Measurements from ENCODE around the gene ATXN10.
"Not testable (repeated sequence)": the region's sequence is repeated elsewhere in the genome, so short reads cannot be mapped to it uniquely, and the experiment has no call there.

Gene ATXN10, protein sequence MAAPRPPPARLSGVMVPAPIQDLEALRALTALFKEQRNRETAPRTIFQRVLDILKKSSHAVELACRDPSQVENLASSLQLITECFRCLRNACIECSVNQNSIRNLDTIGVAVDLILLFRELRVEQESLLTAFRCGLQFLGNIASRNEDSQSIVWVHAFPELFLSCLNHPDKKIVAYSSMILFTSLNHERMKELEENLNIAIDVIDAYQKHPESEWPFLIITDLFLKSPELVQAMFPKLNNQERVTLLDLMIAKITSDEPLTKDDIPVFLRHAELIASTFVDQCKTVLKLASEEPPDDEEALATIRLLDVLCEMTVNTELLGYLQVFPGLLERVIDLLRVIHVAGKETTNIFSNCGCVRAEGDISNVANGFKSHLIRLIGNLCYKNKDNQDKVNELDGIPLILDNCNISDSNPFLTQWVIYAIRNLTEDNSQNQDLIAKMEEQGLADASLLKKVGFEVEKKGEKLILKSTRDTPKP

DNA sequence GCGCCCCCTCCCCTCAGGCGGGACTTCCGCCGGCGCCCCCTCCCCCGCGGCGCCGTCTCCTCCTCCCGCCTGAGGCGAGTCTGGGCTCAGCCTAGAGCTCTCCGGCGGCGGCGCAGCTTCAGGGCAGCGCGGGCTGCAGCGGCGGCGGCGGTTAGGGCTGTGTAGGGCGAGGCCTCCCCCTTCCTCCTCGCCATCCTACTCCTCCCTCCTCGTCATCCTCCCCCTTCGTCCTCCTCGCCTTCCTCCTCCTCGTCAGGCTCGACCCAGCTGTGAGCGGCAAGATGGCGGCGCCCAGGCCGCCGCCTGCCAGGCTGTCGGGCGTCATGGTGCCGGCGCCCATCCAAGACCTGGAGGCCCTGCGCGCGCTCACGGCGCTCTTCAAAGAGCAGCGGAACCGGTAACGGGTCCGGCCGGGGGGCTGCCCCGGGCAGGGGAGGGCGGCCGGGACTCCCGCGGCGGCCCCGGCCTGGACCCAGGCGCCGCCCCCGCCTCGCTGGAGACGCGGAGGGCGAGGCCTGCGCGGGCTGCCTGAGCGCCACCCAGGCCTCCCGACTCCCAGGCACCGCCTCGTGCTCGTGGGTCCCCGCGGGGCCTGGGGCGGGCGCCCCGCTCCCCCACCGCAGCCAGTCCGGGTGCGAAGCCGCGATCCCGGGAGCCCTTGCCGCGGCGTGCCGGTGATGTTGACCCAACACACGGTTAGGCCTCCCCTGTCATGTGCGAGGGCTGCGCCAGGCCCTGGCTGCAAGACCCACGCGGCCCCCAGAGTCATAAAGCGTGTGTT, at the start of gene ATXN10:
Gene ATXN10 (plus strand): TSS at position 52 of the 781 bp plus-strand sequence. CDS start 230 bp downstream, at position 282.
- peak; percentile 16 to 41 for DNase-seq (ENCODE audit: low read depth in 2 of 2)

GRCh38 chr22:45621836-45622600, 49.6 kb upstream of the ATXN10 start:
- no peak for DNase-seq (ENCODE audit: low read depth in 2 of 2)

DNA sequence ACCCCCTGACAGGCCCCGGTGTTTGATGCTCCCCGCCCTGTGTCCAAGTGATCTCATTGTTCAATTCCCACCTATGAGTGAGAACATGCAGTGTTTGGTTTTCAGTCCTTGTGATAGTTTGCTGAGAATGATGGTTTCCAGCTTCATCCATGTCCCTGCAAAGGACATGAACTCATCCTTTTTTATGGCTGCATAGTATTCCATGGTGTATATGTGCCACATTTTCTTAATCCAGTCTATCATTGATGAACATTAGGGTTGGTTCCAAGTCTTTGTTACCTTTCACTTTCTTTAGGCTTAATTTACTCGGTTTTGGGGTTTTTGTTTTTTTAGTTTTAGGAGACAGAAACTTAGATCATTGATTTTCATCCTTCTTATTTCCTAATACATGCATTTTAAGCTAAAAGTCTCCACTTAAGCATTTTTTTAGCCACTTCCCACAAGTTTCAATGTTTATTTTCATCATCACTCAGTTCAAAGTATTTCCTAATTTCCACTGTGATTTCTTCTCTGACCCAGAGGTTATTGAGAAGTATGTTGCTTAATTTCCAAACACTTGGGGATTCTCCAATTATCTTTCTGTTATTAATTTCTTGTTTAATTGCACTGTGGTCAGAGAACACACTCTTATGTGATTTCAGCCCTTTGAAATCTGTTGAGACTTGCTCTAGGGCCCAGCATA, 48.0 kb upstream of the ATXN10 start:
- DNase-seq (ENCODE audit: low read depth in 2 of 2), result not testable (repeated sequence)

GRCh38 chr22:45626198-45626651, 45.4 kb upstream of the ATXN10 start:
- DNase-seq (ENCODE audit: low read depth in 2 of 2), result no peak

GRCh38 chr22:45627489-45628233, 44.0 kb upstream of the ATXN10 start:
- no peak for DNase-seq (ENCODE audit: low read depth in 2 of 2)

GRCh38 chr22:45628515-45628914, 43.1 kb upstream of the ATXN10 start:
- DNase-seq (ENCODE audit: low read depth in 2 of 2), result no peak

DNA sequence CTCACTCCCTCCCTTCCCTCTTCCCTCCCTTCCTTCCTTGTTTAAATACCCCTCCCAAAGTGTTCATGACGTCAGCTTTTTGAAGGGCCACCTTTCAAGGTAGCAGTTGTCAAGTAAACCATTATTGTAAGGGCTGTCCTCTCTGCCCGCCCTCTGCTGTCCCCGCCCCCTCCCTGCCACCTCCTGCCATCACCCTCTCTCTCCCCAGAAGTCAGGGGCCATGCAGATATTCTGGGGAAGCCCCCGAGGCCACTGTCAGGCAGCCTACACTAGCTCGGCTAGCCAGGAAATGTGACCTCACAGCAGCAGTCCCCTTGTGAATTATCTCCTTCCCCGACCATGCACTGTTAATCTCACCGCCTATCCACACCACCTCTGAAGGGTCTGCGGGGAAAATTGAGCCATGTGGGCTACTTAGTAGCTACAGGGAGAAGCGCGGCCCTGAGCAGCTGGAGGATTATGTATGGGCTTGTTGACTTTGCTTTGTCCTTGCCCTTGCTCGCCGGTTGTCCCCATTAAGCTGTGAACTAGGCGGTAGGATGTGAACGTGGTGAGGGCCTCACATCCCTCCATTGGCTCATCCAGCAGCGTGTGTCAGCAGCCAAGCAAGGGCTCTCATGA, 42.1 kb upstream of the ATXN10 start:
- no peak for DNase-seq (ENCODE audit: low read depth in 2 of 2)

- DNase-seq (ENCODE audit: low read depth in 2 of 2), result no peak
Measured at GRCh38 chr22:45630436-45630835, 41.2 kb upstream of the ATXN10 start.

- no peak for DNase-seq (ENCODE audit: low read depth in 2 of 2)
Measured at GRCh38 chr22:45631140-45631840, 40.3 kb upstream of the ATXN10 start.

DNA sequence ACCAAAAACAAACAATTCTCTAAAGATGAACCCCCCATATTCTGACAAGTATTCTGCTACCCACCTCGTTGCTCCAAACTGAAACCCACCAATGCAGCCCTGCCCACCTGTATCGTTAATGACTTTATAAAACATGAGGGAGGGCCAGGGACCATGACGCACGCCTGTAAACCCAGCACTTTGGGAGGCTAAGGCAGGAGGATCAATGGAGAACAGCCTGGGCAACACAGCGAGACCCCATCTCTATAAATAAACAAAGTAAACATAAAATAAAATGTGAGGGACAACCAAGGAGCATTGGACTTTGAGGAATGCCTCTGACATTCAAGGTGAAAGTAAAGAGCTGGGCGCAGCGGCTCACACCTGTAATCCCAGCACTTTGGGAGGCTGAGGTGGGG, 39.8 kb upstream of the ATXN10 start:
- no peak for DNase-seq (ENCODE audit: low read depth in 2 of 2)

DNA sequence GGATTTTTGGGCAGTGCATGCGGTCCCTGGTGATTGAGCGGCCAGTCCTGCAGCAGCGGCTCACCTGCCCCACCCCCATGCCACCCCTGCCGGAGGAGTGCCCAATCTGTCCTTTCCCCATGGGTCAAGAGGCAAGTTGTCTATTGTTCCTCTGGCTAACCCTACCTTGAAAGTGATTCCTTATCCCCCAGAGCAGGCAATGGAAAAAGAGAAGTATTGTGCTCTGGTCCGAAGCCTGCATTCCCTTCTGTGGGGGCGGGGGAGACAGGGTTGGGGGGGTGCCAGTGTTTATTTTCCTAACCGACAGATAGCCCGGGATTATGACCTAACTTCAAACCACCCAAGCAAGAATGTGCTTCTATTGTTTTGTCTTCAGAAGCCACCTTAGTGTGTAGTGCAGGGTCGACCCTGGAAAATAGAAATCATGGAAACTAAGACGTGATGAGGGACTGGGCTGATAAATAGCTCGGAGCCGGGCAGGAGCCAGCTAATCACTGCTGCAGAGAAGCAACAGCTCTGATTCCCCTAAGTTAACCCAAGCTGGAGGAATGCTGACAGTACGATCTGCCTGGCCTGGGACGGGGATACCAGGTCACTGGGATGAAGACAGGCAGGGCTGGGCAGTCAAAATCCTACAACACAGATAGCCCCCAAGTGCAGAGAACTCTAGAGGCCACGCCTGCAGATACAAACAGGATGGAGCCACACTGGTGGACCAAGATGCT, 38.7 kb upstream of the ATXN10 start:
- DNase-seq (ENCODE audit: low read depth in 2 of 2), result no peak

- no peak for DNase-seq (ENCODE audit: low read depth in 2 of 2)
Measured at GRCh38 chr22:45636683-45637082, 35.0 kb upstream of the ATXN10 start.

GRCh38 chr22:45638197-45638596, 33.4 kb upstream of the ATXN10 start:
- DNase-seq (ENCODE audit: low read depth in 2 of 2), result no peak

DNA sequence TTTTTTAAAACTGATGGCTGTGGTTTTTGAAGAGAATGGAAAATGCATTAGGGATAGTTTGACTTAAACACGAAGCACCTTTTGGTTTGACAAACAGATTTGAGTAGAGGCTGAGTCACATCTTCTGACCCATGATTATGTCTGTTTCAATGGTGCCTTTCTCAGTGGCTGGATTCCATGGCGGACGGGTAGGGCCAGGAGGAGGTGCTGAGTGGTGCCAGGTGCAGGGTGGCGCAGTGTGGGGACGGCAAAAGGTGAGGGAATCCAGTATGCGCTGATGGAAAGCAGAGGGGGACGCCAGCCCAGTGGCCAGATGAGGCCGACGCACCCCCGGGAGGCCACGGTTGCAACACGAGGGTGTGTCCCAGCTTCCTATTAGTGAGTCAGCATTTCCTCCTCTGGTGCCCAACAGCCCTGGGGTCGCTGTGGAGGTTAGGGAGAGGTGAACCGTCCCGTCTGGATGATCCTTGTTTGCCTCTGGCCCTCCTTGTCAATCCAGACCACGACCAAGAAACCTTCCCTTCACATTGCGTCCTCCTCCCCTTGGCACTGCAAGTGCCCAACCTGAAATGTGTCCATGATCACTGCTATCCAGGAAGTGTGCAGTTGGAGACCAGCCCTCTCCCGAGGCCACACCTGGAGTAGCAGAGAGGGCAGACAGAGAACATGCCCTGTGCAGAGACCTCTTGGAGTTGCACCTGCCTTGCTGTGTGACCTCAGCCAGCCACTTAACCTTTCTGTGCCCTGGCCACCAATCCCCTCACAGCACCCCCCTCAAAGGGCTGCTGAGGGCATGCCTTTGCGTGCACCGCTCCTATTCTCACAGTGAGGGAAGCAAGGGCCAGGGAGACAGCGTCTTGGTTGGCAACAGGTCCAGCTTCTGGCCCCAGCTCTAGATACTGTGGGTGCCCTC, 32.5 kb upstream of the ATXN10 start:
- no peak for DNase-seq (ENCODE audit: low read depth in 2 of 2)

DNA sequence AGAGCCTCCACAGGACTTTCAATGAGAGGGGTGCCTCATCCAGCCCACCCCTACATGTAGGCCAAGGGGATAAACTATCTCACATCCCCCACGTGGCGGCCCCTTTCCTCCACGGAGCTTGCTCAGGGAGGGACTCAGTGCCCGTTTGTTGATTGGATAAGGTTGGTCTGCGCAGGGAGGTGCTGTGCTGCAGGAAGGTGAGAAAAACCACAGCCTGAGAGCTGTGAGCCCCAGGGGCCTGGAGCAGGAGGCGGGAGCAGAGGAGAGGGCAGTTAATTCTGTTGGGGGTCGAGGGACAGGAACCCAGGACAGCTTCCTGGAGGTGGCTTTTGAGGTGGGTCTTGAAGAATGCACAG, 31.9 kb upstream of the ATXN10 start:
- DNase-seq (ENCODE audit: low read depth in 2 of 2), result no peak

GRCh38 chr22:45640291-45640940, 31.2 kb upstream of the ATXN10 start:
- no peak for DNase-seq (ENCODE audit: low read depth in 2 of 2)

DNA sequence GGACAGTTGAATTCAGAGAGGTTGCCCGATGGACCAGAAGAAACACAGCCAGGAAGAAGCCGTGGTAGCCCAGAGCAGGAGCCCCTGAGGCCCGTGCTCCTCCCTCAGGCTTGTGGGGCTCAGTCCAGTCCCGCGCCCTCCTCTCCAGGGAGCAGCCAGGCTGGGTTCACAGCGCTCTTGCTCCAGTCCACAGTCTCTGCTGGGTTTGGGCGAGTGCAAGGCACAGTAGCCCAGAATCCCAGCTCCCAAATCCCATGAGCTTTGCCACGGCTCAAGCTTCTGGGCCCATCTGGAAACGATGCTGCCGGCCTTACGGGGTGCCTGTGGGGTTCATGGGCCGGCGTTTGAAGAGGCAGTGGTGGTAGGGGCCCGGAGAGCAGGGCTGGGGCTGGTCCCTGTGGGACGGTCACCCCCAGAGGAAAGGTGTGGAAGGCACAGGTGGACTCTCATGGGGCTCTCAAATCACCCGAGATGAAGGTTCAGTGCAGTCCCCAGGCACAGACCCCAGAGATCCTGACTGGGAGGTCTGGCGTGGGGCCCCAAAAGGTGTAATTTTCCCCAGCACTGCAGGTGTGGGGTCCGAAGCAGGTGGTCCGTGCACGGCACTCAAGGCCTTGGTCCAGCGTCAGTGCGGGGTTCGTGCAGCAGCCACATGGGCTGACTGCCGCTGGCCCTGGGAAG, 30.6 kb upstream of the ATXN10 start:
- DNase-seq (ENCODE audit: low read depth in 2 of 2), result no peak

Measured in stimulated activated CD8-positive, alpha-beta memory T cell treated with anti-CD3 and anti-CD28 coated beads, Interleukin-7, amount 100 ng/mL, for 1 hour (primary cell).